ENCODE data around the gene UPF1.

DNA sequence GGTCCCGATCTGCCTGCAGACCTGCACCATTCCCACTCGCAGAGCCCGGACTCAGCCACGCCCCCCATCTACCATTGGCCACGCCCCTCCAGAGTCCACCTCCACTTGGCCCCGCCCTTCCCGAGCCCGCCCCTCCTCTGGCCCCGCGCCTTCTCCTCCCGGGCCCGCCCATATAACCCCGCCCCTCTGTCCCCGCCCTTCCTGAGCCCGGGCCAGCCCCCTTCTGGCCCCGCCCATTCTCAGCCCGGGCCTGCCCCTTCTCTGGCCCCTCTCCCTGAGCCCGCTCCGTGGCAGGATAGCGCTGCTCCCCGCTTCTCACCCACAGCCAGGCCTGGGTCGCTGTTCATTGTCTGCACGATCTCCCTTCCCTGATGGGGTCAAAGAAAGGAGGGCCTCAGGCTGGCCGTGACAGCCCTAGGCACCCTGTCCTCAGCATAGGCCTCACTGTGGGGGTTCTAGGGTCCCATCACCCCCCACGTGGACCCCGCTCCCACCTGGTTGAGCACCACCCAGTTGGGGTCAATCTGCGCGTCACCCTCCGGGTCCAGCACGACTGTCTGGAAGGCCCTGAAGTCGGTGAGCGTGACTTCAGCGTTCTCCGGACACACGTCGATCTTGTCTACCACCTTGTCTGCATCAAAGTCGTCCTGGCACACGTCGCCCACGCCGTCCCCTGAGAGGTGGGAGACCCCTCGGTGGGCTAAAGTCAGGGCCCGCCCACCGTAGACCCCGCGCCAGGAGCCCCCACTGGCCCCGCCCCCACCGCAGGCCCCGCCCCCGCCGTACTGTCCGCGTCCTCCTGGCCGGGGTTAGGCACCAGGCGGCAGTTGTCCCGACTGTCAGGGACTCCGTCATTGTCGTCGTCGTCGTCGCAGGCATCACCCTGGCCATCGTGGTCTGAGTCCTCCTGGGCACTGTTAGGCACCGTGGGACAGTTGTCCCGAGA, 46.3 kb upstream of the UPF1 start:
- no peak for TF ChIP-seq CTCF (IDR thresholded peaks at IDR 0.05; ENCODE audit: insufficient read depth, low read length, poor library complexity, severe bottlenecking)
- no peak for TF ChIP-seq EZH2phosphoT487 (conservative IDR thresholded peaks at IDR 0.05; ENCODE audit: low read length)
